T-helper 17 cell (primary cell): ENCODE data around the gene KIAA1217. TPM values are rescaled to one million over a fixed set of nuclear protein-coding genes. Genes with fewer than 3 reads are reported as not detected.
"Not testable (repeated sequence)": the region's sequence is repeated elsewhere in the genome, so short reads cannot be mapped to it uniquely, and the experiment has no call there.

Experiments
- ATAC-seq: fragments of 150-1000 bp; cut with Tn5 transposase; 2 replicates; pipeline ENCODE4 v1.10.0; 2021; ENCODE audit warnings: mild to moderate bottlenecking, moderate library complexity
- DNase-seq, 3 donors: peaks; one replicate each; pipeline versions ENCODE4 v3.0.0 to v3.0.0-alpha.2; 2020 to 2021
- H3K9me3 ChIP-seq: one replicate; pipeline ENCODE4 v1.7.0; 2013; ENCODE audit warnings: low read length, mild to moderate bottlenecking; ENCODE audit not compliant: control insufficient read depth, poor library complexity, severe bottlenecking
- H3K27ac Mint-ChIP-seq: one replicate; pipeline ENCODE4 v1.8.0; 2022; ENCODE audit warnings: mild to moderate bottlenecking, moderate library complexity, mixed read lengths
- H3K27me3 Mint-ChIP-seq: one replicate; pipeline ENCODE4 v1.8.0; 2022; ENCODE audit warnings: mixed read lengths
- H3K36me3 Mint-ChIP-seq: one replicate; pipeline ENCODE4 v1.8.0; 2022; ENCODE audit warnings: low read depth, mixed read lengths
- H3K4me1 Mint-ChIP-seq: one replicate; pipeline ENCODE4 v1.8.0; 2022; ENCODE audit warnings: mild to moderate bottlenecking, mixed read lengths
- H3K4me3 Mint-ChIP-seq: one replicate; pipeline ENCODE4 v1.8.0; 2022; ENCODE audit warnings: mild to moderate bottlenecking, moderate library complexity, mixed read lengths
- total RNA-seq, 4 donors: library from RNA in 2 of 4; stranded (reverse) in 2 of 4; gene quantifications; one replicate each; pipeline ENCODE4 v1.2.3 and lab custom pipeline; 2022 to 2026

KIAA1217 gene
- total RNA-seq, 2 donors from 2014 or later, result 0.39 to 0.85 TPM

DNA sequence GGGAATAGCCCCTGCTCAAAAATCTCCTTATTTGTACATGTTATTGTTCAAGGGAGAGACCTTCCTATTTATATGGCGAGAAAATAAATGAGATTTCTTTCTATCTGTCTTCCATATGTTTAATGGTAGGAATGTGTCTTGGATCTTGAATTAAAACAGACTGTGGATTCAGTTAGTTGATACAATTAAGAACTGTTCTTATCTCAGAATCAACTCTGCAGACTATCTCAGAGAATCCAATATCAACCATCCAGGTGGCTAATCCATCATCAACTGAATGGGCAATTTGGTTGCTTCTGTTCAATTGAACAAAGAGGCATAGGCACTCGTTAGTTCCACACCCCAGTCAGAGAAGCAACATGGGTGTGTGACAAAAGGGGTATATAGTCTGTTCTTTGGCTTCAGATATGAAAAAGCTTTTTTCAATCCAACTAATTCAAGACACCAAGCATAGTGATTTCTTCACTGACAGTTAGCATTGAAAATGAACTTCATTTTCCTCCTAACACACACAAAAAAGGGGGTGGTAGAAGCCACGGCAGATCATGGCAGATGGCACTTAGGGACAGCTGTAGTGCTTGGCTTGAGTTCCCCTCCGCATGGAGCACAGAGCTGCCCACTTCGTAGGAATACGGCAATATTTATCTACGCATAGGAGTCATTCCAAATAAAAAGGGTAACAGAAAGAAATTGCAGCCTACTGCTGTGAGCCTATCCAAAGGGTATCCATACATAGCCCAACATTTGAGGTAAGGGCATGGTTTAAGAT is 135.9 kb downstream of the KIAA1217 start:
- Mint-ChIP-seq H3K36me3 (no peaks in the 10 kb centered on the region), H3K4me1 (peaks cover 2% of the 10 kb centered on the region), H3K4me3 (no peak overlapping the region), H3K27ac (no peak overlapping the region), H3K27me3 (peaks cover 31% of the 10 kb centered on the region)
- ATAC-seq (no peak), DNase-seq (no peak)
- no peaks in the 10 kb centered on the region for H3K9me3 ChIP-seq

DNA sequence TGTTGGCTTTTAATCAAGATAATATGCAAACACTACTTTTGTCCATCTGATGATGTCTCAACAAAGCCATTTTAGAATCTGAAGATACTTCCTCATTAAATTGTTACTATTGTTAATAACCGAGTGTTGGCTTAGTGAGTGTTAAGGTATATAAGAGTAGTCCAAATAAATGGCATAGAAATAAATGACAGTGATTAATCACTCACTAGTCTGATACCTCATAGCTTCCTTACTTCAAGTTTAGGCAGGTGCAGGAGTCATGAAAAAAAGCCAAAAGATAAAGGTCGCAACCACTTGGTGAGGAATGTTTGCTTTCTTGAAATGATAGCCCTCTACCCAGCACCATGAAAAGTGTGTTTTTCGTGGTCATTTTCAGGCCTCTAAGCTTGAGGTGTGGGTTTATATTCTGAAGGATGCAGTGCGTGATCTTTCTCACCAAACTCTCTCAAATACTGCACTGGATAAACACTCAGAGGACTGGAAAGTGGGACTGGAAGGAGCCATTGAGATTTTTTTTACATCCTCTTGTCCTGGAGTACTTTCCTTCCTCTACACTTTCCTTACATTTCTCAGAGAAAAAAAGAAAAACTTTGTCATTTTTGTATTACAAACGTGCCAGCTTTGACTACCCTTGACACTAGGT is 138.1 kb downstream of the KIAA1217 start:
- H3K27me3 Mint-ChIP-seq, result peaks cover 32% of the 10 kb centered on the region
- H3K4me1 Mint-ChIP-seq, result peaks cover 2% of the 10 kb centered on the region
- no peak for ATAC-seq
- H3K27ac Mint-ChIP-seq, result no peak overlapping the region
- no peaks in the 10 kb centered on the region for H3K36me3 Mint-ChIP-seq
- no peak for DNase-seq
- no peak overlapping the region for H3K4me3 Mint-ChIP-seq
- no peaks in the 10 kb centered on the region for H3K9me3 ChIP-seq

DNA sequence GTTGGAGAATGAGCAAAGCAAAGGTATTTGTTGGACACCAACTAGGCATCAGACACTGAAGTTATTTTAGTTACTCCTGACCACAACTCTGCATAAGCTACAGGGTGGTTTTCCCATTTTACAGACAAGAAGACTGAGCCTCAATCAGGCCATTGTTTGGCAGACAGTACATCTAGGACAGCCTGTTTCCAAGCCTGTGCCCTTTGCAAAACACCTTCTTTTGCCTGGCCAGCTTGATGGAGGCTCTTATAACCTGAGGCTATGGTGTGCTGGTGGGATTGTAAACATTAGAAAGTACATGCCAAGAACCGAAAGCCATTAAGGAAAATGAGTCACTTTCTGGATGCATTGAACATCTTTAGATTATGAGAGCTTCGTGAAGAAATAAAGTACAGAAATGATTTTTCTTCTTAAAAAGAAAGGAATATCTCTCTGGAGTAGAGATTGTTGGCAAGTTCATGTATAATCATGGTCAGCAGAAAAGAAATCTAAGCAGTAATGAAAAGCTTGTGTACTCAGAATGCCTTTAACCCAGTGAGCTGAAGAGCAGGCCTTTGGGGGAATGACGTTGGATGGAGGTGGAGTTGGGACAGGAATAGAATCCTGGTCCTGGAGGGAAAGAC is 140.6 kb downstream of the KIAA1217 start:
- H3K27ac Mint-ChIP-seq, result no peak overlapping the region
- no peaks in the 10 kb centered on the region for H3K4me1 Mint-ChIP-seq
- peaks cover 31% of the 10 kb centered on the region for H3K27me3 Mint-ChIP-seq
- H3K4me3 Mint-ChIP-seq, result no peak overlapping the region
- no peaks in the 10 kb centered on the region for H3K9me3 ChIP-seq
- ATAC-seq, result no peak
- no peaks in the 10 kb centered on the region for H3K36me3 Mint-ChIP-seq
- no peak for DNase-seq

DNA sequence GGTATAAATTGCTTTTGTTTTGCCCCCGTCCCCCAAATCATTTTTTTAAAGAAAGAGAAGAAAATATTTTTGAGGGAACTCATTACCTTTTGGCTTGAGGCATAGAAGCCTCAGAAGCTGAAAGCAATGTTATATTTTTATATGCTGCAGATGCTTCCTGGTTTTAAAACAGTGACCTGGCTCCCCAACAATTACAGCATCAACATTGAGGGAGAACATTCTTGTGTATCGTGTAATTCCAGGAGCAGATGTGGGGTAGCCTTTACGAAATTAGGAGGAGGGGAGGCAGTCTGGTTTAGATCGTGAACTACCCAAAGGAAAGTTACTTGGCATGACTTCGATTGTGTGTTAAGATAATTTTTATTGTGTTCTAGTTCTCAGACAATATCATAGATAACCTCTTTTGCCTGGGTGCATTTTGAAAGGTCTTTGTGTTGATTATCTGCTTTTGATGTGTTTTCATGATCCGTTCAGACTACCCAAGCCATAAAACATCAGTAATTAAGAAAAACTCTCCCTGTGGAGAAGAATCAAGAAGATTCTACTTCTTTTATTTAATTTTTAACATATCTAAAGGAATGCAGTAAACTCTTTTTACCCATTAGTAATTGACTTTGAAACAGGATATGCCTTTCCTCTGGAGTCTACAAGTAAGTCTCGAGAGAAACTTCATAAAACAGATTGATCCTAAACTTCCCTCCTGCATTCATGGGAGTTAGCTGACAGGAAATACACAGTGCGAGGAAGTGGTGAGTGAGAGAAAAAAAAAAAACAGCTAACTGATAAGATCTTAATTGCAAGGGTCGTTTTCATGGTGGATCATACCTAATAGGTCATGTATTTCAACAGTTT is 141.4 kb downstream of the KIAA1217 start:
- no peak overlapping the region for H3K27ac Mint-ChIP-seq
- no peaks in the 10 kb centered on the region for H3K4me1 Mint-ChIP-seq
- no peak for ATAC-seq
- no peaks in the 10 kb centered on the region for H3K9me3 ChIP-seq
- no peaks in the 10 kb centered on the region for H3K36me3 Mint-ChIP-seq
- peaks cover 23% of the 10 kb centered on the region for H3K27me3 Mint-ChIP-seq
- no peak overlapping the region for H3K4me3 Mint-ChIP-seq
- no peak for DNase-seq

DNA sequence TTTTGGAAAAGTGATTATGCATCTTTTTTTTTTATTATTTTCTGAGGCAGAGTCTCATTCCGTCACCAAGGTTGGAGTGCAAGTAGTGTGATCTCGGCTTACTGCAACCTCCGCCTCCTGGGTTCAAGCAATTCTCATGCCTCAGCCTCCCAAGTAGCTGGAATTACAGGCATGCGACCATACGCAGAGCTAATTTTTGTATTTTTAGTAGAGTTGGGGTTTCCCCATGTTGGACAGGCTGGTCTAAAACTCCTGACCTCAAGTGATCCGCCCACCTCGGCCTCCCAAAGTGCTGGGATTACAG is 141.9 kb downstream of the KIAA1217 start:
- not testable (repeated sequence) for H3K4me3 Mint-ChIP-seq, H3K9me3 ChIP-seq, H3K36me3 Mint-ChIP-seq, ATAC-seq, H3K4me1 Mint-ChIP-seq, H3K27ac Mint-ChIP-seq, DNase-seq
- H3K27me3 Mint-ChIP-seq, result peaks cover 23% of the 10 kb centered on the region

DNA sequence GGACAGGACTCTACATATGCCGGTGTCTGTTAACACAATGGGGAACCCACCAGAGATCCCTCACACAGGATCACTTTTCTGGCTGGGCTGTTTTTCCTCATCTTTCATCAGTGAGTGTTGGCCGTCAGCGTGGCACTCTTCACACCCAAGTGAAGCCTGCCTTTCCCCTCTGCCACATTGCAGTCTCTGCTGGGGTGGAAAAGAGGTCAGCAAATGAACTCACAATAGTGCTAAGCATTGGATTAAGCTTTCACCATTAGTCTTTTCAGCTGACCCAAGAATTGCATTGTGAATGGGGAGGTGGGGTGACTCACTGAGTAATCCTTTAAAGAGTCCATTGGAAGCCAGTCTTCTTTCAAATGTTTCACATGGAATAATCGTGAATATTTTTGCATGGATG is 143.0 kb downstream of the KIAA1217 start:
- Mint-ChIP-seq H3K4me3 (no peak overlapping the region), H3K36me3 (no peaks in the 10 kb centered on the region), H3K27me3 (peaks cover 23% of the 10 kb centered on the region), H3K27ac (no peak overlapping the region), H3K4me1 (no peaks in the 10 kb centered on the region)
- DNase-seq, result no peak
- no peaks in the 10 kb centered on the region for H3K9me3 ChIP-seq
- ATAC-seq, result no peak

DNA sequence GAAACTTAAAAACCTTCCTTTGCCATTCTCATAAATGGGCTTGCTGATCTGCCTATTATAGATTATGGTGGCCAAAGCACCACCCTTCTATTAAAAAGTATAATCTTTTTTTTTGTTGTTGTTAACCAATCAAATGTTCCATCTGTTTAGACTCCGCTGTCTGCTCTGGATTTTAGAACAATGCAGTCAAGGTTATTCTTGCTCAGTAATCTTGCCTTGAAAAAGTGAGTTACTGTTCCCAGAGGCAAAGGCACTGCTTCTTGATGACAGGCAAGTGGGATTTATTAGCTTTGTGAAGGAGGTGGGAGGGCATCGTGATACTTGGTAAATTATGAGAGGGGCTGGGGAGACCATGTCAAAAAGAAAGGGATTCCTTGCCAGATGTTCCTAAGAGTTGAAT is 143.5 kb downstream of the KIAA1217 start:
- H3K27ac Mint-ChIP-seq, result no peak overlapping the region
- DNase-seq (no peak), ATAC-seq (no peak)
- H3K27me3 Mint-ChIP-seq, result peaks cover 23% of the 10 kb centered on the region
- H3K4me1 Mint-ChIP-seq, result no peaks in the 10 kb centered on the region
- H3K4me3 Mint-ChIP-seq, result no peak overlapping the region
- no peaks in the 10 kb centered on the region for H3K9me3 ChIP-seq
- no peaks in the 10 kb centered on the region for H3K36me3 Mint-ChIP-seq

DNA sequence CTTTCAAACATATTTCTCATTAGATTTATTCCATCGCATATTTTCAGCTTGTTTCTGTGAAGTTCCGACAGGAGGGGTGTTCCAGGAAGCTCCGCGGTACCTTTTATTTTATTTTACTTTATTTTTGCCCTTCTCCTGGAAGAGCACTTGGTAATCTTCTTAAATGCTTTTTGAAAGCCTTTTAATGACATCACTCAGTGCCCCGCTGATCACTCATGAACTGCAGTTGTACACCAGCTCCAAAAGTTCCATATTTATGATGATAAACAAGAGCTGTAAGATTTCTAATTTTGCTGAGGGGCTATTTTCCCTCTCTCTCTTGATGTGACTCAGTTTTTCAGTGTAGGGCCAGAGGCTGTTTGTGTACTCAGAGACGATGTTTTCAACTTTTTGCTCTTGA is 144.4 kb downstream of the KIAA1217 start:
- no peaks in the 10 kb centered on the region for H3K9me3 ChIP-seq
- no peaks in the 10 kb centered on the region for H3K4me1 Mint-ChIP-seq
- peaks cover 23% of the 10 kb centered on the region for H3K27me3 Mint-ChIP-seq
- ATAC-seq, result no peak
- DNase-seq, result no peak
- no peak overlapping the region for H3K4me3 Mint-ChIP-seq
- no peaks in the 10 kb centered on the region for H3K36me3 Mint-ChIP-seq
- H3K27ac Mint-ChIP-seq, result no peak overlapping the region

DNA sequence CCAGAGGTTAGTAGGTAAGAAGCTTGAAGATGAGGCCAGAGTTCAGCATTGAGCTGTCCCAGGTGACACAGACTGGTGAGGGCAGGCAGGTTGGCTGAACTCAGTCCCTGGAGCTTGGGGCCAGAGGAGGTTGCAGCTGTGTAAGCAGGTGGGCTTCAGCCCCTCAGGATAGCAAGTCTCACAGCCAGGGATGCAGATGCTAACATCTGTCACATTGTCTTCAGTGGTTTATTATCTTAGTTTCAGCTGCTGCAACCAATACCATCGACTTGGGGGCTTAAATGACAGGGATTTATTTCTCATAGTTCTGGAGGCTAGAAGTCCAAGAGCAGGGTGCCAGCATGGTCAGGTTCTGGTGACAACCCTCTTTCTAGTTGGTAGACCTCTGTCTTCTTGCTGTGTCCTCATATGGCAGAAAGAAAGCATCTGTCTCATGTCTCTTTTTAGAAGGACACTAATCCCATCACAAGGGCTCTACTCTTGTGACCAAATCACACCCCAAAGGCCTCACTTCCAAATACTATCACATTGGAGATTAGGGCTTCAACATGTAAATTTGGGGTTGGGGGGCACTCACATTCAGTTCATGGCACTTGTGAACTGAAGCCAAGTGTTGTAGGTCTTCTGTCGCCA is 146.2 kb downstream of the KIAA1217 start:
- no peaks in the 10 kb centered on the region for H3K36me3 Mint-ChIP-seq
- H3K4me3 Mint-ChIP-seq, result no peak overlapping the region
- H3K27me3 Mint-ChIP-seq, result peaks cover 17% of the 10 kb centered on the region
- no peak for DNase-seq
- H3K9me3 ChIP-seq, result no peaks in the 10 kb centered on the region
- peak overlapping the region; percentile 30 for H3K27ac Mint-ChIP-seq
- H3K4me1 Mint-ChIP-seq, result no peaks in the 10 kb centered on the region
- ATAC-seq, result no peak

DNA sequence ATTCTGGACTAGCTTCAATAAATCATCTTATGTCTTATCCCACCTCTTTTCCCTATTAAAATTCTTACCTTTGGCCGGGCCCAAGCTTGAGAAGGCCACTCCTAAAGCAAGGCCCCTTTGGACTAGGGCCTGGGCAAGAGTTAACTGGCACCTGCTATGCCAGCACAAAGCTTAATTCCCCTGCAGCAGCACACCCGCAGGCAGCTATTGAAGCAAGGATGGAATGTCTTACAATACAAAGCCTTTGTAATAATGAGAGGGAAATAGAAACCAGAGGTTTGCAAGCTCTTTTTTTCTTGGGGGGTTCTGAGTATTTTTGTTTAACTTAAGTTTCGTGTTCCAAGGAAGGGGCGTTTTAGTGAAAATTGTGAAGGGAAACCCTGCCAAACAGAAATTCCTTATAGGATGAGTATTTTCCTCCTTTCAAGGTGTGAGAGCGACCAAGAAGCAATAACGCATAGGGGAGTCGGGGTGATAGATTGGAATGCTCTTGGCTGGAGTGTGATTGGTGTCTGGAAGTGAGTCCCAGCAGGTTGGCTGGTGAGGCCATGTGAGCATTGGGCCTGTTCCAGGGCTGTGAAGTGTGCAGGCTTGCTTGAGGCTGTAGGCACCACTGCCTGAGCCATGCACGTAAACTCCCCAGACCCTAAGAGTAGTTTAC is 148.5 kb downstream of the KIAA1217 start:
- no peak overlapping the region for H3K27ac Mint-ChIP-seq

DNA sequence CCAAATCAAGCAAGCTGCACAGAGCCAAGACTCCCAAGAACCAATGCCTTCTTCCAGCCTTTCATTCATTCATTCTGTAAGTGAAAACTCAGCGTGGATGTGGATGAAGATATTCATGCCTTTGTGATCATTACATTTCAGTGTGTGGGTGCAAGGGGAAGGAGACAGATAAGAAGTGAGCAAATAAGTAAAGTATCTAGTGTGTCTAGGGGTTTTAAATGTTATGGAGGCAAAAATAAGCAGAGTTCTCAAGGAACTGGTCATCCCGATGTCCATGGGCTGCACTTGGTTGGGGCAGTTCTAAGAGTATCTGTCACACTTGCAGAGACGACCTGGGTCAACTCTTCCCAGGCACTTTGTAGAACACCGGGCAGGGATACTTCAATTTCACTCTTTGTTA is 149.1 kb downstream of the KIAA1217 start:
- Mint-ChIP-seq H3K4me3 (no peak overlapping the region), H3K27me3 (no peaks in the 10 kb centered on the region)
- H3K9me3 ChIP-seq, result no peaks in the 10 kb centered on the region

More for the DNA sequence above, 148.5 kb downstream of the KIAA1217 start:
- ATAC-seq (no peak), DNase-seq (no peak)
- Mint-ChIP-seq H3K36me3 (no peaks in the 10 kb centered on the region), H3K4me1 (no peaks in the 10 kb centered on the region), H3K4me3 (no peak overlapping the region), H3K27me3 (peaks cover 2% of the 10 kb centered on the region)
- H3K9me3 ChIP-seq, result no peaks in the 10 kb centered on the region

DNA sequence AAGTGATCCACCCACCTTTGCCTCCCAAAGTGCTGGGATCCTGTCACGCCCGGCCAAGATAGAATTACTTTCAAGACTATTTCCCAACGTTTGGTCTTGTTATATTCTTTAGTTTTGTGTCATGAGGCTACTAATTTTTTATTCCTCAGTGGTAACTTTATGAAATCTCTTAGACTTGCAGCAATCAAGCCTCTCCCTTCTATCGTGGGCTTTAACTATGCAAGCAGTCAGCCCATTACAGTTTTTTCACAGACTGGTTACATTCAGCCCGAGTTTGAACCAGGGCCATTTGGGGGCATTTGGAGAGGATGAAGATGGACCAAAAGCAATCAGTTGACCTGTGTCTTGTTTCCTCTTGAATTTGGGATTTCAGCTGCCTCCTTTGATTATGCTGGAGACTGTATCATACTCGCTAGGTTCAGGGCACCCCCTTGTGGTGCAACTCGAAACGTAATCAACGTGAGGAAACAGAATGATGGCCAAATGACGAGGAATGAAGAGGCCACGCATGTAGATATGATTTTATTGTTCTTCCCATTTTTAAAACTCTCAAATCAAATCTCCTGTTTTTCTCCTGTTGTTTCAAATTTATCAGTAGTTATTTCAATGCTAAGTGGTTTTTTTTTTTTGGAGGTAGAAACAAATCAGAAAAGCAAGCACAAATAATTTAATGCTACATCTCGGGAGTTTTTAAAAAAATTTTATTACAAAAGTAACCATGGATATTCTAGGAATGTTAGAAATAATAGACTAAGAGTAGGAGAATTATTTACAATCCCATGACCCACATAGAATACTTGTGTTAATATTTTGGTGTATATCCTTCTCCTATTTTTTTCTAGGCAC is 151.6 kb downstream of the KIAA1217 start:
- ATAC-seq, result no peak
- no peak for DNase-seq
- no peaks in the 10 kb centered on the region for H3K9me3 ChIP-seq
- H3K27me3 Mint-ChIP-seq, result no peaks in the 10 kb centered on the region
- no peak overlapping the region for H3K4me3 Mint-ChIP-seq
- no peak overlapping the region for H3K27ac Mint-ChIP-seq
- H3K36me3 Mint-ChIP-seq, result no peaks in the 10 kb centered on the region
- no peaks in the 10 kb centered on the region for H3K4me1 Mint-ChIP-seq

More for the DNA sequence above, 149.1 kb downstream of the KIAA1217 start:
- H3K4me1 Mint-ChIP-seq, result no peaks in the 10 kb centered on the region
- no peak overlapping the region for H3K27ac Mint-ChIP-seq
- H3K36me3 Mint-ChIP-seq, result no peaks in the 10 kb centered on the region
- DNase-seq (no peak), ATAC-seq (no peak)
